HEK293 (cell line): Measurements from ENCODE around the gene MDM4.

Experiments used
- CTCF ChIA-PET: fragments of 350-600 bp; formaldehyde crosslinking; extraction: SDS; loops from one replicate; lab custom pipeline; 2021; ENCODE audit warnings: antibody characterized with exemption; lab: Yijun Ruan, JAX
- POLR2A ChIA-PET: fragments of 300-600 bp; formaldehyde crosslinking; extraction: SDS; loops from one replicate; lab custom pipeline; 2020; ENCODE audit warnings: antibody characterized with exemption, inconsistent platforms; lab: Yijun Ruan, JAX
- H3K27ac ChIP-seq: fragments of 200-500 bp; sonication (Bioruptor generic); 2 replicates; pipeline ENCODE4 v1.5.1; 2014; ENCODE audit warnings: low read depth, low read length, control low read depth, inconsistent platforms; ENCODE audit errors: extremely low read depth
- H3K36me3 ChIP-seq, 2 experiments: fragments of 200-500 bp in 1 of 2; sonication (Bioruptor generic) in 1 of 2; 1 replicate in 1 of 2; 2 replicates in 1 of 2; pipeline ENCODE4 v1.5.1; 2014 to 2017; ENCODE audit warnings: inconsistent platforms in 2 of 2, low read length in 2 of 2; ENCODE audit not compliant: control insufficient read depth in 2 of 2, insufficient read depth in 1 of 2
- H3K4me1 ChIP-seq: fragments of 200-500 bp; sonication (Bioruptor generic); 2 replicates; pipeline ENCODE4 v1.5.1; 2014; ENCODE audit warnings: mild to moderate bottlenecking, low read length, inconsistent platforms; ENCODE audit not compliant: control insufficient read depth, insufficient read depth
- H3K4me3 ChIP-seq: 2 replicates; pipeline ENCODE4 v1.5.1; 2011; ENCODE audit warnings: low read depth, mild to moderate bottlenecking, control low read depth, low read length, moderate library complexity
- H3K9me3 ChIP-seq: fragments of 200-500 bp; sonication (Bioruptor generic); 2 replicates; pipeline ENCODE4 v1.5.1; 2014; ENCODE audit warnings: low read depth, low read length, inconsistent platforms; ENCODE audit not compliant: control insufficient read depth, insufficient read depth
- GFI1B ChIP-seq: fragments of 450-650 bp; formaldehyde crosslinking; IDR thresholded peaks from 2 replicates; pipeline ENCODE4 v1.5.1; 2016; ENCODE audit warnings: missing biosample characterization, missing genetic modification characterization
- IKZF3 ChIP-seq: fragments of 450-650 bp; IDR thresholded peaks from 2 replicates; pipeline ENCODE4 v1.5.0; 2018; ENCODE audit warnings: missing biosample characterization, mild to moderate bottlenecking, missing genetic modification characterization, moderate library complexity
- TSHZ1 ChIP-seq: fragments of 450-650 bp; formaldehyde crosslinking; IDR thresholded peaks from 2 replicates; pipeline ENCODE4 v1.5.1; 2016; ENCODE audit warnings: missing biosample characterization, missing genetic modification characterization, borderline replicate concordance
- ZNF16 ChIP-seq: fragments of 450-650 bp; formaldehyde crosslinking; IDR thresholded peaks from 2 replicates; pipeline ENCODE4 v1.5.1; 2016; ENCODE audit warnings: low read depth, missing biosample characterization, missing genetic modification characterization
- ZNF214 ChIP-seq: fragments of 450-650 bp; formaldehyde crosslinking; IDR thresholded peaks from 2 replicates; pipeline ENCODE4 v1.5.1; 2017; ENCODE audit warnings: missing biosample characterization, mild to moderate bottlenecking, missing genetic modification characterization, borderline replicate concordance
- ZNF398 ChIP-seq: fragments of 450-650 bp; formaldehyde crosslinking; IDR thresholded peaks from 2 replicates; pipeline ENCODE4 v1.5.1; 2017; ENCODE audit warnings: missing biosample characterization, missing genetic modification characterization
- ZNF426 ChIP-seq: fragments of 450-650 bp; formaldehyde crosslinking; IDR thresholded peaks from 2 replicates; pipeline ENCODE4 v1.5.1; 2017; ENCODE audit warnings: missing biosample characterization, missing genetic modification characterization, mild to moderate bottlenecking, inconsistent platforms, moderate library complexity
- ZNF449 ChIP-seq: fragments of 450-650 bp; formaldehyde crosslinking; IDR thresholded peaks from 2 replicates; pipeline ENCODE4 v1.5.1; 2017; ENCODE audit warnings: missing biosample characterization, mild to moderate bottlenecking, missing genetic modification characterization, moderate library complexity
- ZNF48 ChIP-seq: fragments of 450-650 bp; formaldehyde crosslinking; IDR thresholded peaks from 2 replicates; pipeline ENCODE4 v1.5.1; 2016; ENCODE audit warnings: missing biosample characterization, missing genetic modification characterization

Gene MDM4

GRCh38 chr1:204578867-204579664 is 62.9 kb downstream of the MDM4 start:
- no peaks in the 10 kb centered on the region for H3K4me1 ChIP-seq
- H3K27ac ChIP-seq, result no peak overlapping the region
- no peaks in the 10 kb centered on the region for H3K9me3 ChIP-seq
- no peak for TF ChIP-seq GFI1B (tag by site-specific recombination)
- peak; percentile 90 for TF ChIP-seq ZNF449 (tag by site-specific recombination)
- peak; percentile 38; the same call in 1 of the 2 replicates for TF ChIP-seq ZNF398 (tag by site-specific recombination)
- no peak overlapping the region for H3K4me3 ChIP-seq
- POLR2A ChIA-PET, result no interaction called here
- CTCF ChIA-PET, result interaction anchor here (0.6 to 2.7 kb wide), 7 partner anchors 13 to 650 kb away, joined by 3 to 18 read pairs (median 4); no protein-coding TSS in a partner anchor
- no peaks in the 10 kb centered on the region for H3K36me3 ChIP-seq

- ChIA-PET POLR2A (no interaction called here), CTCF (interaction anchor here (0.6 to 2.7 kb wide), 5 partner anchors 168 to 649 kb away, joined by 4 to 18 read pairs (median 5); no protein-coding TSS in a partner anchor)
- H3K4me3 ChIP-seq, result no peak overlapping the region
- H3K9me3 ChIP-seq, result no peaks in the 10 kb centered on the region
- no peak overlapping the region for H3K27ac ChIP-seq
- no peaks in the 10 kb centered on the region for H3K4me1 ChIP-seq
- TF ChIP-seq ZNF48 (tag by site-specific recombination) (no peak), ZNF16 (no peak), IKZF3 (no peak), ZNF426 (no peak), ZNF214 (tag by site-specific recombination) (no peak)
- no peaks in the 10 kb centered on the region for H3K36me3 ChIP-seq
Observed at GRCh38 chr1:204579681-204580080, 63.5 kb downstream of the MDM4 start.

- ChIA-PET CTCF (interaction anchor here (0.6 to 2.7 kb wide), 5 partner anchors 14 to 226 kb away, joined by 3 to 18 read pairs (median 4); no protein-coding TSS in a partner anchor), POLR2A (no interaction called here)
Observed at GRCh38 chr1:204580862-204581261, 64.7 kb downstream of the MDM4 start.

More at GRCh38 chr1:204580862-204581261, 64.7 kb downstream of the MDM4 start:
- H3K9me3 ChIP-seq, result no peaks in the 10 kb centered on the region
- no peaks in the 10 kb centered on the region for H3K4me1 ChIP-seq
- no peaks in the 10 kb centered on the region for H3K36me3 ChIP-seq
- H3K27ac ChIP-seq, result no peak overlapping the region
- no peak overlapping the region for H3K4me3 ChIP-seq
- TF ChIP-seq TSHZ1 (tag by site-specific recombination), result no peak
- TF ChIP-seq, all 188 proteins: peak for 0
